Natural killer cell treated with Interleukin-12 subunit alpha and Interleukin-12 subunit beta and Interleukin-15 and Interleukin-18, amount 100 ng/mL, for 72 hours (primary cell): Measurements from ENCODE around the gene PRAME. TPM values are rescaled to one million over a fixed set of nuclear protein-coding genes. Genes with fewer than 3 reads are reported as not detected.
"Not testable (repeated sequence)": the region's sequence is repeated elsewhere in the genome, so short reads cannot be mapped to it uniquely, and the experiment has no call there.

ENCODE experiments used
- ATAC-seq, 2 donors: fragments of 150-1000 bp; cut with Tn5 transposase in 1 of 2; sonication (Bioruptor Pico), chemical (Tn5 transposase) in 1 of 2; 2 replicates each; pipeline ENCODE4 v1.10.0; 2021
- DNase-seq: peaks from one replicate; pipeline ENCODE4 v3.0.0; 2022; ENCODE audit warnings: low spot score
- H3K27ac Mint-ChIP-seq, 2 donors: 1 replicate in 1 of 2; 2 replicates in 1 of 2; pipeline ENCODE4 v1.8.0; 2022; ENCODE audit warnings: mixed read lengths in 2 of 2, mild to moderate bottlenecking in 1 of 2, moderate library complexity in 1 of 2
- H3K27me3 Mint-ChIP-seq, 2 donors: 1 replicate in 1 of 2; 2 replicates in 1 of 2; pipeline ENCODE4 v1.8.0; 2022; ENCODE audit warnings: mixed read lengths in 2 of 2
- H3K36me3 Mint-ChIP-seq: one replicate; pipeline ENCODE4 v1.8.0; 2022; ENCODE audit warnings: mixed read lengths
- H3K4me1 Mint-ChIP-seq, 2 donors: 1 replicate in 1 of 2; 2 replicates in 1 of 2; pipeline ENCODE4 v1.8.0; 2022; ENCODE audit warnings: low read depth in 2 of 2, mixed read lengths in 2 of 2, mild to moderate bottlenecking in 1 of 2
- H3K4me3 Mint-ChIP-seq: one replicate; pipeline ENCODE4 v1.8.0; 2022; ENCODE audit warnings: mixed read lengths
- H3K9me3 Mint-ChIP-seq: 2 replicates; pipeline ENCODE4 v1.8.0; 2022; ENCODE audit warnings: mixed read lengths
- total RNA-seq, 2 donors: library from RNA; stranded (reverse); gene quantifications; one replicate each; pipeline ENCODE4 v1.2.3, GENCODE V29; 2022

Gene PRAME
- total RNA-seq, 2 donors from 2014 or later: 0.93 TPM; not detected in 1

- Mint-ChIP-seq H3K9me3 (no peaks in the 10 kb centered on the region), H3K36me3 (no peaks in the 10 kb centered on the region), H3K27ac (no peak overlapping the region), H3K4me1 (peaks cover 3 to 6% of the 10 kb centered on the region in 2 donors), H3K27me3 (peaks cover 22 to 31% of the 10 kb centered on the region in 2 donors), H3K4me3 (no peak overlapping the region)
- DNase-seq: no peak
- ATAC-seq: no peak
Observed at GRCh38 chr22:22590136-22590891, 31.2 kb upstream of the PRAME start.

- DNase-seq (no peak), ATAC-seq (no peak)
- Mint-ChIP-seq H3K4me3 (no peak overlapping the region), H3K27me3 (peaks cover 26 to 42% of the 10 kb centered on the region in 2 donors), H3K9me3 (no peaks in the 10 kb centered on the region), H3K36me3 (no peaks in the 10 kb centered on the region), H3K27ac (no peak overlapping the region), H3K4me1 (no peaks in the 10 kb centered on the region)
Observed at GRCh38 chr22:22588485-22589164, 29.6 kb upstream of the PRAME start.

- Mint-ChIP-seq H3K36me3 (no peaks in the 10 kb centered on the region), H3K9me3 (no peaks in the 10 kb centered on the region), H3K27me3 (peaks cover 27 to 37% of the 10 kb centered on the region in 2 donors), H3K4me3 (no peak overlapping the region), H3K27ac (no peak overlapping the region), H3K4me1 (no peaks in the 10 kb centered on the region)
- no peak for ATAC-seq
- DNase-seq: no peak
Observed at GRCh38 chr22:22587577-22588188, 28.6 kb upstream of the PRAME start.

- DNase-seq: no peak
- ATAC-seq: no peak
- Mint-ChIP-seq H3K4me1 (no peaks in the 10 kb centered on the region), H3K27me3 (peaks cover 27 to 35% of the 10 kb centered on the region in 2 donors), H3K36me3 (no peaks in the 10 kb centered on the region), H3K9me3 (no peaks in the 10 kb centered on the region), H3K27ac (no peak overlapping the region), H3K4me3 (no peak overlapping the region)
Observed at GRCh38 chr22:22584722-22585121, 25.7 kb upstream of the PRAME start.

GRCh38 chr22:22583030-22583429 is 24.0 kb upstream of the PRAME start:
- ATAC-seq (no peak), DNase-seq (no peak)
- no peak overlapping the region for H3K4me3 Mint-ChIP-seq
- H3K36me3 Mint-ChIP-seq: no peaks in the 10 kb centered on the region
- H3K27ac Mint-ChIP-seq: no peak overlapping the region
- H3K27me3 Mint-ChIP-seq: peaks cover 22 to 27% of the 10 kb centered on the region in 2 donors
- H3K9me3 Mint-ChIP-seq: no peaks in the 10 kb centered on the region
- no peaks in the 10 kb centered on the region for H3K4me1 Mint-ChIP-seq

- H3K4me3 Mint-ChIP-seq, DNase-seq, H3K9me3 Mint-ChIP-seq, H3K27ac Mint-ChIP-seq, H3K4me1 Mint-ChIP-seq, ATAC-seq, H3K36me3 Mint-ChIP-seq: not testable (repeated sequence)
- peaks cover 17 to 23% of the 10 kb centered on the region in 2 donors for H3K27me3 Mint-ChIP-seq
Observed at GRCh38 chr22:22581524-22581923, 22.5 kb upstream of the PRAME start.

- Mint-ChIP-seq H3K9me3 (no peaks in the 10 kb centered on the region), H3K36me3 (no peaks in the 10 kb centered on the region), H3K4me1 (no peaks in the 10 kb centered on the region), H3K4me3 (no peak overlapping the region), H3K27me3 (peaks cover 7 to 8% of the 10 kb centered on the region in 2 donors), H3K27ac (no peak overlapping the region)
- DNase-seq (no peak), ATAC-seq (no peak)
Observed at GRCh38 chr22:22579869-22580604, 21.0 kb upstream of the PRAME start.

GRCh38 chr22:22578702-22579424 is 19.8 kb upstream of the PRAME start:
- Mint-ChIP-seq H3K4me3 (no peak overlapping the region), H3K36me3 (no peaks in the 10 kb centered on the region), H3K27me3 (peaks cover 9% of the 10 kb centered on the region in 2 donors), H3K27ac (no peak overlapping the region), H3K9me3 (no peaks in the 10 kb centered on the region), H3K4me1 (no peaks in the 10 kb centered on the region)
- ATAC-seq: no peak
- no peak for DNase-seq

- ATAC-seq (no peak), DNase-seq (no peak)
- Mint-ChIP-seq H3K9me3 (no peaks in the 10 kb centered on the region), H3K27me3 (peaks cover 10 to 14% of the 10 kb centered on the region in 2 donors), H3K36me3 (no peaks in the 10 kb centered on the region), H3K4me1 (no peaks in the 10 kb centered on the region), H3K4me3 (no peak overlapping the region), H3K27ac (no peak overlapping the region)
Observed at GRCh38 chr22:22576989-22577427, 17.9 kb upstream of the PRAME start.

GRCh38 chr22:22576244-22576988 is 17.4 kb upstream of the PRAME start:
- DNase-seq: no peak
- no peaks in the 10 kb centered on the region for H3K9me3 Mint-ChIP-seq

GRCh38 chr22:22574361-22574760 is 15.3 kb upstream of the PRAME start:
- no peak for DNase-seq
- Mint-ChIP-seq H3K4me3 (no peak overlapping the region), H3K27me3 (peaks cover 18 to 27% of the 10 kb centered on the region in 2 donors), H3K36me3 (no peaks in the 10 kb centered on the region), H3K4me1 (no peaks in the 10 kb centered on the region), H3K9me3 (no peaks in the 10 kb centered on the region), H3K27ac (no peak overlapping the region)
- ATAC-seq: no peak

More at GRCh38 chr22:22576244-22576988, 17.4 kb upstream of the PRAME start:
- H3K36me3 Mint-ChIP-seq: no peaks in the 10 kb centered on the region
- ATAC-seq: no peak
- no peak overlapping the region for H3K27ac Mint-ChIP-seq
- no peaks in the 10 kb centered on the region for H3K4me1 Mint-ChIP-seq
- H3K27me3 Mint-ChIP-seq: peaks cover 10 to 20% of the 10 kb centered on the region in 2 donors
- no peak overlapping the region for H3K4me3 Mint-ChIP-seq

- Mint-ChIP-seq H3K27me3 (peaks cover 25 to 38% of the 10 kb centered on the region in 2 donors), H3K36me3 (no peaks in the 10 kb centered on the region), H3K27ac (no peak overlapping the region), H3K4me3 (no peak overlapping the region), H3K9me3 (no peaks in the 10 kb centered on the region), H3K4me1 (no peaks in the 10 kb centered on the region)
- no peak for DNase-seq
- no peak for ATAC-seq
Observed at GRCh38 chr22:22573047-22573889, 14.2 kb upstream of the PRAME start.
